Brain microvascular endothelial cell (primary cell): ENCODE data around the gene KCNH6.

Source experiments
- DNase-seq: peaks from one replicate; pipeline ENCODE4 v3.0.0-alpha.2; 2020
- H3K27ac ChIP-seq: fragments of 250-450 bp; sonication (Bioruptor Pico); 2 replicates; pipeline ENCODE4 v1.5.1; 2020; ENCODE audit warnings: mild to moderate bottlenecking, moderate library complexity
- H3K27me3 ChIP-seq: fragments of 250-450 bp; sonication (Bioruptor Pico); replicated peaks from 2 replicates; pipeline ENCODE4 v1.5.1; 2020; ENCODE audit warnings: mild to moderate bottlenecking
- H3K36me3 ChIP-seq: fragments of 250-450 bp; sonication (Bioruptor Pico); replicated peaks from 2 replicates; pipeline ENCODE4 v1.5.1; 2020; ENCODE audit warnings: mild to moderate bottlenecking
- H3K4me3 ChIP-seq: 2 replicates; pipeline ENCODE4 v1.5.1; 2011; ENCODE audit warnings: low read depth, mild to moderate bottlenecking, control low read depth, low read length, moderate library complexity
- CTCF ChIP-seq: IDR thresholded peaks from 2 replicates; pipeline ENCODE4 v1.5.1; 2011; ENCODE audit warnings: low read depth, mild to moderate bottlenecking, moderate library complexity, low read length, control low read depth, inconsistent platforms; ENCODE audit errors: missing control alignments
- in situ Hi-C: cut with HindIII; loops from 2 replicates; pipeline ENCODE4 v1.10.0; 2017; ENCODE audit warnings: low sequenced_read_pairs, low pct_ligation_motif_present

KCNH6 gene

GRCh38 chr17:63480192-63480784, 42.9 kb upstream of the KCNH6 start:
- Histone ChIP-seq H3K27ac (no peak overlapping the region), H3K36me3 (no peaks in the 10 kb centered on the region), H3K27me3 (no peaks in the 10 kb centered on the region), H3K4me3 (no peak overlapping the region)
- TF ChIP-seq CTCF = no peak
- in situ Hi-C loops = no loop called here
- DNase-seq = no peak

GRCh38 chr17:63480826-63481487, 42.2 kb upstream of the KCNH6 start:
- in situ Hi-C loops = no loop called here
- Histone ChIP-seq H3K27ac (no peak overlapping the region), H3K27me3 (no peaks in the 10 kb centered on the region), H3K4me3 (no peak overlapping the region), H3K36me3 (no peaks in the 10 kb centered on the region)
- DNase-seq = no peak
- no peak for TF ChIP-seq CTCF

- no peak for TF ChIP-seq CTCF
- H3K27me3 ChIP-seq = no peaks in the 10 kb centered on the region
- in situ Hi-C loops = no loop called here
- no peak for DNase-seq
- no peak overlapping the region for H3K4me3 ChIP-seq
- H3K27ac ChIP-seq = no peak overlapping the region
- no peaks in the 10 kb centered on the region for H3K36me3 ChIP-seq
Measured at GRCh38 chr17:63481488-63481870, 41.7 kb upstream of the KCNH6 start.

- no peak for DNase-seq
- Histone ChIP-seq H3K36me3 (no peaks in the 10 kb centered on the region), H3K27me3 (no peaks in the 10 kb centered on the region), H3K27ac (no peak overlapping the region), H3K4me3 (no peak overlapping the region)
- TF ChIP-seq CTCF = no peak
- in situ Hi-C loops = no loop called here
Measured at GRCh38 chr17:63482509-63482908, 40.6 kb upstream of the KCNH6 start.

- H3K27ac ChIP-seq = no peak overlapping the region
- no peak overlapping the region for H3K4me3 ChIP-seq
- no peaks in the 10 kb centered on the region for H3K36me3 ChIP-seq
- DNase-seq = no peak
- no peak for TF ChIP-seq CTCF
- no peaks in the 10 kb centered on the region for H3K27me3 ChIP-seq
- in situ Hi-C loops = no loop called here
Measured at GRCh38 chr17:63483038-63483437, 40.1 kb upstream of the KCNH6 start.
